GM11168 (cell line): ENCODE data around the gene RSPO4.
"Not testable (repeated sequence)": the region's sequence is repeated elsewhere in the genome, so short reads cannot be mapped to it uniquely, and the experiment has no call there.

Experiments used
- in situ Hi-C: fragments of 300-500 bp; cut with MboI; formaldehyde crosslinking; loops from one replicate; pipeline ENCODE4 v1.12.0; 2022; ENCODE audit warnings: low sequenced_read_pairs; ENCODE audit not compliant: unreplicated experiment

RSPO4 gene

GRCh38 chr20:1005452-1006027 is 3.4 kb upstream of the RSPO4 start:
- in situ Hi-C loops, result no loop called here

DNA sequence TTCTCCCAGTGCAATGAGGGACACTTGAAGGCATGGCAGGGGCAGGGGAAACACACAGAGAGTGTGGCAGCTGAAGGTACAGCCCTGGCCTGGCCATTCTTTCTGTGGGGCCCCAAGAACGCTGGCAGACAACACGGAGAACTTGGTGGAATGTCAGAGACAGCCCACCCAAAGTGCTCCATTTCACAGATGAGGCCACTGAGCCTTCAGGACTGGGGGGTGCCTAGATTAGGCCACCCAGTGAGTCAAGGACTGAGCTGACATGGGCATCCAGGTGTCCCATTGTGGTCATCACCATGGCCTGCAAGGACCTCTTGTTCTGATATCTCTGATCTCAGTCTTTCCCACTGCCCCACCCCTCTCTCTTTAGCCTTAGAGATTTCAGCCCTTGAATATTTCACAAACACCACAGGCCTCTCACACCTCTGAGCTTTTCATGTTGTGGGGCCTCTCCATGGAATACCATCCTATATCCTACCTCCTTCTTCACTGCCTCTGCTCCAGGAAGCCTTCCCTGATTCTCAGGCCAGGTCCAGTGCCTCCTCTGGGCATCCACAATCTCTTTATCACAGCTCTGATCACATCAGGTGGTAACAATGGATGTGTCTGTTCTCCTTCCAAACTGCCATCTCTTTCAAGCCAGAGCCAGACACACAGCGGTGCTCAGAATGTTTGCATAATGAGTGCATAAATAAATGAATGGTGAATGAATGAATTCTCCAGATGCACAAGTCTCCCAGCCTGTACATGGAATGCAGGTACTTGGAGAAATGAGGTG is 2.0 kb upstream of the RSPO4 start:
- in situ Hi-C loops, result no loop called here

GRCh38 chr20:1002682-1003561 is 811 bp upstream of the RSPO4 start:
- in situ Hi-C loops, result no loop called here

GRCh38 chr20:1001116-1001515 is 995 bp downstream of the RSPO4 start:
- in situ Hi-C loops, result no loop called here

GRCh38 chr20:998231-998830 is 3.8 kb downstream of the RSPO4 start:
- in situ Hi-C loops, result no loop called here

GRCh38 chr20:997486-997885 is 4.6 kb downstream of the RSPO4 start:
- in situ Hi-C loops, result no loop called here

DNA sequence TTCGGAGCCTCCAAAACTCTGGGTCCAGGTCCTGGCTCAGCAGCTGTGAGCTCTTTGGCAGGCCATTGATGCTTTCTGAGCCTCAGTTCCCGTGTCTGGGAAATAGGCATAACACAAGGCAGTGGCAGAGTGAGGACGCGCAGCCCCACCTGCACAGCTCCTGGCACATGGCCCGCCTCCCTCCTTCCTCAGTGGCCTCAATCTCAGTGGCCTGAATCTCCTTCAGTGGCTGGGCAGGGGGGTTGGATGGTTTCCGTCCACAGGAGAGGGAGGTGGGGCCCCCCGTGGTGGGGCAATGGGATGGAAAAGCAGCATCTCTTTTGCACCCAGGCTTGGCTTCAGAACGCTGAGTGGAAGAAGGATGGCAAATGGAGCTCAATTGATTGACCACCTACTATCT is 5.1 kb downstream of the RSPO4 start:
- in situ Hi-C loops, result no loop called here

DNA sequence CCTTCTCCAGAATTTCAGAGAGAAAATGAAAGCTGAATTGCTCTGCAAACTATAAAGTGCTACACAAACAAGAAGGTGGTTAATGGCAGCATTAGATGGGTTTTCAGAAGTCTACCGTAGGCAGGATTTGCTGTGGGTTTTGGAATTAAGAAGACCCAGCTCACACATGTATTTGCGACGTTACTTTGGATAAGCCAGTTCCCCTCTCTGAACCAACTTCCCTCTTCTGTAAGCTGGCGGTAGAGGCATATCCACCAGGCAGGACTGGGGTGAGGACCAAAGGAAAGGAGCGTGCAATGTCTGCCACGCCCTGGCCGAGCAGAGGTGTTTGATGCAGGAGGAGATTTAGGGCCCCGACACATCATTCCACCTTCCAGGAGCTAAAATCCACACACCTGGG is 6.9 kb downstream of the RSPO4 start:
- in situ Hi-C loops, result no loop called here

- in situ Hi-C loops, result no loop called here
These were observed 9.1 kb downstream of the RSPO4 start for GRCh38 chr20:992801-993535.

DNA sequence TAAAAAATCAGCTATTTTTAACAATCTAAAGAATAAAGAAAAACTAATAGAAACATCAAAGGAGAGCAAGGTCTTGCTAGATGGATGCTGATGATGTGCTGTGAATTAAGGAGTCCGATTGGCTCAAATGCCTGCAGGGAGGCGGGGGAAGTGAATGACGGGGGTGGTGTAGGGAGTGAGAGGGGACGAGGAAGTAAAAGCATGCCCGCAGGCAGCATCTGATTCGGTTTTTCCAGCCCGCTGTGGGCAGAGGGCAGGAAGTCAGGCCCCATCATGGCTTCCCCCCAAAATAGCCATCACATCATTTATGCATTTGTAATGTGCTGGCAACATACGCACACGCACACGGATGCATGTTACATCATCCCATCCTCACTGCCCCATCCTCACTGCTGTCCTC is 10.3 kb downstream of the RSPO4 start:
- in situ Hi-C loops, result no loop called here

- in situ Hi-C loops, result no loop called here
These were observed 11.7 kb downstream of the RSPO4 start for GRCh38 chr20:990293-990959.

DNA sequence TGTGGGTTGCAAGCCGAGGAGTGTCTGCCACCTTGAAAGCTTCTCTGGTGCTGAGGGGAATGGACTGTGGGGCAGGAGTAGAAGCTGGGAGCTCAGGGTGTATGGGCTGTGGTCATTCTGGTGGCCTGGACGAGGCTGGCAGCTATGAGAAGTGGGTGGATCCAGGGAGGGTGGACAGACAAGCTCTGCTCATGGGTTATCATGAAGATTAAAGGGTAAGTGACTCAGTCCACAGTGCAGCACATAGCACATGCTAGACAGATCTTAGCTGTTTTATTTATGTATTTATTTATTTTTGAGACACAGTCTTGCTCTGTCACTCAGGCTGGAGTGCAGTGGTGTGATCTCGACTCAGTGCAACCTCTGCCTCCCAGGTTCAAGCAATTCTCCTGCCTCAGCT is 13.8 kb downstream of the RSPO4 start:
- in situ Hi-C loops, result no loop called here

DNA sequence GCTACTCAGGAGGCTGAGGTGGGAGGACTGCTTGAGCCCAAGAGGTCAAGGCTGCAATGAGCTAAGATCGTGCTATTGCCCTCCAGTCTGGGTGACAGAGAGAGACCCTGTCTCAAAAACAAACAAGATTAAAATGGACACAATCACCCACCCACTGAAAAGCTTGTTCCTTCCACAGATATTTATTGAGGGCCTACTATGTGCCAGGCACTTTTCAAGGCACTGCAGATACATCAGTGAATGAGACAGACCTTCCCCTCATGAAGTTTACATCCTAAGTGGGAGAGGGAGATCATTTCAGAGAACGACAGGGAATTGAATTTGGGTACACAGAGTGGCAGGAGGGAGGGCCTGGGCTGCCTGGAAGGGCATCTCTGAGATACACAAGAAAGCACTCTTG is 14.4 kb downstream of the RSPO4 start:
- in situ Hi-C loops, result no loop called here

DNA sequence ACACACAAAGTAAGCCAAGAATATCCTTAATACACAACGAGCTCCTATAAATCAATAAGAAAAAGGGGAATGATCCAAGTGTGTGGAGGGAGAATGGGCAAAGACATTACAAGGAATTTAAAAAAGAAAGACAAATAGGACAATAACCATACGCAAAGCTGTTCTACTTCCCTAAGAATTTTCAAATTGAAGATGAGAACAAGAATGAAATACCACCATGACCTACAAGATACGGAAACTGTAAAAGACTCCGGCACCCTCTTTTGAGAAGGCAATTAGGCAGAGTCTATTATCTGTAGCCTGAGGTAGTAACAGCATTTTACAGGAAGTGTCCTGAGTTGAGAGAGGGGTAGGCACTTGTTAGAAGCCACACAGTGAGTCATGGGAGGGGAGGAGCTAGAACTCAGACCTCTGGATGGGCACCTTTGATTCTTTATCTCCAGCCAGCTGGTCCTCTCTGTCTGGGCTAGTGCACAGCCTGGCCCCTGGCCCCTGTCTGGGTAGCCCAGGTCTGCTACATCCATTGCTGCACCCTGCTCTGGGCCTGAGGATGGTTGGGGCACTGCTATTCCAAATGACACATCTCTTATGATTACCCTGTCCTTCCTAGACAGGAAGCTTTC is 15.3 kb downstream of the RSPO4 start:
- in situ Hi-C loops, result no loop called here

GRCh38 chr20:984994-985393 is 17.1 kb downstream of the RSPO4 start:
- in situ Hi-C loops, result not testable (repeated sequence)

DNA sequence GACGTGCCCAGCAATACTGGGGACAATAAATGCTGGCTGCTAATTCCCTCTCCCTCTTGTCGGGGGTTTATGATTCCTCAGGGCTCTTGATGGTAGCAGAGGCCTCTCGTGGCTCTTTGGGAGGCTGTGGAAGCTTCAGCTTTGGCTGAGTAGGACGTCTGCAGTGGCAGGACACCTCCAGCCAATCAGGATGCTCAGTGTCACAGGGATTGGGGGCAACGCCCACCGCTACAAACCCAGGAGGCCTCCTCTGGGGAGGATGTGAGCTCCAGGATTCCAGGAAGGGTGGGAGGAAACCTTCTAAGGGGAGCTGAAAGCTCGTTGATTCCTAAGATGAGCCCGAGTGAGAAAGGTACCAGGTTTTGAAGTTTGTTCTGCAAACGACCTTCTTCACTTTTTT is 19.4 kb downstream of the RSPO4 start:
- in situ Hi-C loops, result no loop called here

GRCh38 chr20:977021-977420 is 25.1 kb downstream of the RSPO4 start:
- in situ Hi-C loops, result no loop called here

DNA sequence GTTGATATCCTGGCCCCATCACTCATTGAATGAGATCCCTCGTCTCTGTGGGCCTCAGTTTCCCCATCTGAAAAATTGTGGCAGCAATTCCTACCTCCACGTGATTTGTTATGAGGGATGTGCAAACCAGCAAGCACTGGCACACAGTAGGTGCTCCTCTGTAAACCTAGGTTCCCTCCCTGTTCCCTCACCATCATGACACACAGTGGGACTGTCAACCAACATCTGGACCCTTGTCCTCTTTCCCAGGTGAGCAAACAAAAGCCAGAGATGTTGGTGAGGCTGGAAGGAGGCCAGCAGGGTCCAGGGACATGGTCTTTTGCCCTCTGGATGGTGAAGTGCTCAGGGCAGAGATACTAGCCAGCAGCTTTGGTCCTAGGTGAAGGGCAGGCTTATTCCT is 26.1 kb downstream of the RSPO4 start:
- in situ Hi-C loops, result no loop called here

DNA sequence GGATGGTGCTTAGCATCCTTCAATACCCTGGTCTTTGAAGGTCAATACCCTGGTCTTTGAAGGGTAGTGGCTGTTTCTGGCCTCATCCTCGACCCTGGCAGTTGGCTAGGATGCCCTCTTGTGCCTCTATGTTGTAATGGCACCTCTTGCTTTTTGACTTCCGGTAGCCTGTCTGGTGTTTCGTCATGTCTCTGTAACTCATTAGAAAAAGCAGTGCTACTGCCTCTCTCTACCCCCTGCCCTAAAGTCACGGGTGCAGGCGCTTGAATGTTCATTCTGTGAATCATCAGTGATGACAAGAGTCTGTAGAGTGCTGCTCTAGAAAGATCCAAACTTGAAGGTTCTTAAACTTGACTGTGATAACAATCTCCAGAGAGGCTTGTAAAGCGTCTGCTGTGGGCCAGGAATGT is 28.3 kb downstream of the RSPO4 start:
- in situ Hi-C loops, result no loop called here
